Left renal pelvis (tissue), 4 donors: ENCODE measurements around the gene PTGDR2. TPM values are rescaled to one million over a fixed set of nuclear protein-coding genes. Genes with fewer than 3 reads are reported as not detected.

ENCODE experiments used
- DNase-seq, 4 donors: peaks; one replicate each; pipeline ENCODE4 v3.0.0-alpha.2; 2013; ENCODE audit warnings: low read depth in 4 of 4, low spot score in 3 of 4
- polyA plus RNA-seq, 4 donors: library from polyadenylated mRNA; unstranded; fragments of 120-200 nt; gene quantifications; one replicate each; pipeline ENCODE4 v1.2.1, GENCODE V29; 2013; ENCODE audit not compliant: insufficient read length in 4 of 4

PTGDR2 gene
- polyA plus RNA-seq, 4 donors, result 0.14 to 0.74 (median 0.27) TPM

DNA sequence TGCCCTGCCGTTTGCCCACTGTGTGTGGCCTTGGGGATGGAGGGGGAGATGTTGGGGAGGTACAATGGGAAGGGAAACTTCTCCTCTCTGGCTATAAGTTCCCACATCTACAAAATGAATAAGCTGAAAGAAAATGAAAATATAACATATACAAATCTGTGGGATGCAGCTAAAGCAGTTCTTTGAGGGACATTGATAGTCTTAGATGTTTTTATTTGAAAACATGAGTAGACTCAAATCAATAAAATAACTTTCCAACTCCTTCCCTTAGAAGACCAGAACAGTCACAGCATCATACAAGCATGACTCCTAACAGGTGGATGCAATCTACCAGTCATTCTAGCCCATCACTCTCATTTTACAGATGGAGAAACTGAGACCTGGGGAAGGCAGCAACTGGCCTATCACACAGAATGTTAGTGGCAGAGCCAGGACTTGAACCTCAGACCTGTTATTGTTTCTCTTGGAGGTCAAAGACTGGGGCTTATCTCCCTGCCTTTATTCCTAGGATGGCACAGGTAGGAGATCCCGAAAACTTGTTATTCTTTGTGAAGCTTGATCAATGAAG, 39.1 kb downstream of the PTGDR2 start:
- DNase-seq, result no peak

DNA sequence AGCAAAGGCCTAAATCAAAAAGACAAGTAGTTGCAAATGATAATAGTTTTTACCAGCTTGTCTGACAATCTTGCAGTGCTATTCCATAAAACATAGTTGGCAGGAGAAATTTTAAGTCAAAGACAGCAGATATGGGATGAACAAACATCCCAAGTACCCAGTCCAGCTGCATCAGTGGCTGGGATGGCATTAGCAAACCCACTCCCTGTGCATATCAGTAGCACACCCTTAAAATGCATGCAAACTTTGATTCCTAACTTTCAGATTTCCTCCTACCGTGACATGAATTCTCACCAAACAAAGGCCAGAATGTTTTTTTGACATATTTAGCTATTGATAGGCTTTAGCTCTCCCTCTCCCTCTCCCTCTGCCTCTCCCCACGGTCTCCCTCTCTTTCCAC, 41.6 kb downstream of the PTGDR2 start:
- no peak for DNase-seq

DNA sequence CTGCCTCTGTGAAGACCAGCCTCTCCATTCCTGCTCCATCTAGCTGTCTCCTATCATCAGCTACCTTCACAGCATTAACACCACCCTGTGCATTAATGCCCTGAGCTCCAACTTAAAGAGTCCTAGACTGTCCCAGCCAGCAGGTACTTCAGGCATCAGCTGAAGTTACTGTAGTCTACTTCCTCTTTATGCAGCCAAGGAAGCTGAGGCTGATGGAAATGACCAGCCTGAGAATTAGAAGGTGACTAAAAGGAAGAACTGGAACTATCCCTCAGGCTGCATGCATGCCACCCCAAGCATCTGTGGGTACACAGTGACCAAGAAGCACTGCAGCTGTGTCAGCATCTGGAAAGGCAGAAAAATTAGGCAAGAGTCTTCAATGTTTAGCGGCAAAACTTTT, 42.4 kb downstream of the PTGDR2 start:
- DNase-seq, result no peak

DNA sequence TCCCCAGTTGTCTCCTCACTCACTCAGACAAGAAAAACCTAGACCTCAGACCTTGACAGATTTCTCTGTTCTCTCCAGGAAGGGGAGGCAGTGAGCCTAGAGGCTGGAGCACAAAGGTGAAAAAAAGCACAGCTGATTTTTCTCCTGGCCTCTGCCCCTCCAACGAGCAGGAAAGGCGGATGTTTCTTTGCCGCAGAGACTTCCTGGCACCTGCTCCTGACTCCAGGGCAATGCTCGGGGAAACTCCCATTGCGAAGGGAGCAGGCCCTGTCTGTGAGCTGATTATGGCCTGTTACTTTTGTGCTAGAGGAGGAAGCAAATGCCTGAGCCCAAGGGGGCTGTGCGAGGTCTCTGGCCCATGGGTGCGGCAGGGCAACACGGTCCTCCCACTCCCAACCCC, 45.2 kb downstream of the PTGDR2 start:
- DNase-seq, result no peak

DNA sequence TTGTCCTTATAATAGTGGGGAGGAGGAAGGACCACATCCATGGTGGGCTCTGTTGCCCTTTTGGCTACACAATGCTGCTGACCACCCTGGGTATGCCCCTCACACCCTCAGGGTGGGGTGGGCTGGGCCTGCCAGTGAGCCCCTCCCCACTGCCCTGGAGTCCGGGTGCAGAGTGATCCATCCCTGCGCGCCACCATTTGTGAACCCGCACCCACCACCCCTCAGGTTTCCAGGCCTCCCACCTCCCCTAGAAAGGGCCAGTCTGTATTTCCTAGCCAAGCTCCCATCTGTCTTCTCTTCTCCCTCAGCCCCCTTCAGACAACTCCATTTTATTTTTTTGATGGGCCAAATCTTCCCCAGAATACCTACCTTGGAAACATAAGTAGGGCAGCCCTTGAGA, 45.6 kb downstream of the PTGDR2 start:
- DNase-seq, result no peak

DNA sequence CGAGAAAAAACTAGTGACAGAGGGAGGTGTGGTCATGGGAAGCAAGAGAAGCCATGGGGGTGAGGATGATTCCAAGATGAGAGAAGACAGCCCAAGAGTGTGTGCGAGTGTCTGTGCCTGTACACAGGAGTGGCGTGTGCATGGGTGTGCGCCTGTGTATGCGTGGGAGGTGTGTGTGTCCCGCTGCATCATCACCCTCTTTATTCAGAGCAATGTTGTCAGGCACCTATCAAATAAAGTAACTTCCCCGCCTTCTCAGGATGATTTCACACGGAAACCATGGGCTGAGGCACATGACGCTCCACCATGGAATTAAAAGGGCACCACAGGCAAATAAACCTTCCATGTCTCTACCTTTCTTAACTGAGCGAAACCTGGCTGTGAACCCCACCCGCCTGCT, 46.1 kb downstream of the PTGDR2 start:
- no peak for DNase-seq

DNA sequence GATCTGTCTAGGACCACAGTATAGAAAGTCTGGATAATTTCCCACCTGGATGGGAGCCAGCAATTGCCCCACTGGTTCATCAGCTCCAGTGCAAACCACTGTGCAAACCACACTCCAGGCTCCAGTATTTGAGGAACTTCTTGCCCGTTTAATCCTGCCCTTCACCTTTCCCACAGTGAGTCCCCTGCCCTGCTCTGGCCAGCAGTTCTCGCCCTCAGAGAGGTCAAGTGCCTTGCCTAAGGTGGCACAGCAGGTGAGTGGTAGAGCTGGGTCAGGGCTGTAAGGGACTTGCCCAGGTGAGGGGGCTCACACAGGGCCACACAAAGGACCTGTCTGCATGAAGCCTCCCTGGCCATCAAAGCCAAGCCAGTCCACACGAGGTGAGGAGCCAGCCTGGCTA, 46.5 kb downstream of the PTGDR2 start:
- DNase-seq, result no peak

DNA sequence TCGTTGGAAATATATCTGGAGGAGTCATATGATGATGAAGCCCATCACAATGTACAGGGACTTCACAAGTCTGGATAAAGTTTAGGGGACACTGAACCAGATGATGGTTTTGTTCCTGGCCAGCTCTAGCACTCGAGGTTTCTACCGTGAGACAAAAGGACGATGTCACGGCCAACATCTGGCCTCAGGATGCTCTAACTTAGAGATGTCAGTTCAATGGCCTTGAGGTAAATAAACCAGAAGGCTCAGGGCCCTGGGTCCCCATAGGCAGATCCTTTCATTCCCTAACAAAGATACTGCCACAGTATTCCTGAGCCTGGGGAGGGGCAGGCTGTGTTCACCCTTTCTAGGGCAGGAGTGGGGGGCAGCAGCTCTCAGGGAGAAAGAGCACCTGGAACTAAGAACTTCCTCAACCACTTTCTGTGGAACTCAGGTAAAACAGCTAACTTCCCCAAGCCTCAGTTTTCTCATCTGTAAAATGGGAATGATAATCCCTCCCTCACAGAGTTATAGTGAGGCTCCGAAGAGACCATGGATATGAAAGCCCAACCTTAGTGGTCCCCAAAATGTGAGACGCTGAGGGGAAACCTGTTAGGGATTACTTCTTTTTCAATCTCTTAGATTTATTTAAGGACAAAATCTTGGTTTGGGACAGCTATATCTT, 52.3 kb downstream of the PTGDR2 start:
- no peak for DNase-seq

DNA sequence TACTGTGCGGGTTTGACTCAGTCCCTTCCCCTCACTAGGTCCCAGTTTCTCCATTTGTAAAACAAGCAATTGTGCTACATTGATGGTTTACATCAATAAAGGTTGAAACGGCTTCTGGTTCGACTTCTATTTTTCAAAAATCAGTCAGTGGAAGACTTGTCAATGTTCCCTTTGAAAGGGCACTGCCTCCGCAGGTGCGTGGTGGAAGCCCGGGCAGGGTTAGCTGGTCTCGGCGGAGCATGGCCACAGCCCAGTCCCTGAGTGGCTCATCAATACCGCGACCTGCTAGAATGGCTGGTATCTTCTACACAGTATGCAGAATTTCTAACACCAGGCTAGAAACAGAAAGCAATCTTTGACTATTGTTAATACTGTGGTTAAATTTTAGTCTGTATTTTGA, 54.6 kb downstream of the PTGDR2 start:
- no peak for DNase-seq

Other genes starting within 250 kb of the PTGDR2 start
- not detected for gene MS4A8, start 156.3 kb downstream of the PTGDR2 start, polyA plus RNA-seq
- not detected for gene MS4A18, start 131.2 kb downstream of the PTGDR2 start, polyA plus RNA-seq
- gene MS4A15, start 99.1 kb downstream of the PTGDR2 start, polyA plus RNA-seq, result not detected
- under 1 TPM in 2 of 4 donors, not detected in 2; 0.13 to 0.31 TPM for gene MS4A10, start 70.6 kb downstream of the PTGDR2 start, polyA plus RNA-seq
- gene CCDC86, start 13.8 kb downstream of the PTGDR2 start, polyA plus RNA-seq, result 10 to 100 TPM; 13.1 to 23.7 (median 18.5) TPM
- gene ZP1, start 11.6 kb upstream of the PTGDR2 start, polyA plus RNA-seq, result under 1 TPM in 1 of 4 donors, not detected in 3; 0.22 TPM
- 100 to 1,000 TPM in 3 of 4 donors, 10 to 100 TPM in 1; 89.2 to 130 (median 118) TPM for gene PRPF19, start 50.6 kb upstream of the PTGDR2 start, polyA plus RNA-seq
- 100 to 1,000 TPM in 1 of 4 donors, 10 to 100 TPM in 3; 88.8 to 116 (median 91.3) TPM for gene TMEM109, start 58.2 kb upstream of the PTGDR2 start, polyA plus RNA-seq
- 100 to 1,000 TPM in 1 of 4 donors, 10 to 100 TPM in 3; 56.2 to 107 (median 63.1) TPM for gene TMEM132A, start 68.5 kb upstream of the PTGDR2 start, polyA plus RNA-seq
- gene SLC15A3, start 96.2 kb upstream of the PTGDR2 start, polyA plus RNA-seq, result 10 to 100 TPM; 18.9 to 30.1 (median 23.8) TPM
- 1 to 10 TPM in 3 of 4 donors, under 1 TPM in 1; 0.50 to 1.6 (median 1.6) TPM for gene CD6, start 115.7 kb upstream of the PTGDR2 start, polyA plus RNA-seq
- under 1 TPM; 0.06 to 0.42 (median 0.08) TPM for gene CD5, start 246.5 kb upstream of the PTGDR2 start, polyA plus RNA-seq